CD4-positive, alpha-beta T cell treated with Interleukin-4 for 4 hours (primary cell): ENCODE data around the gene ILDR2.

Experiments used
- DNase-seq: peaks from one replicate; pipeline ENCODE4 v3.0.0-alpha.2; 2020

ILDR2 gene, protein sequence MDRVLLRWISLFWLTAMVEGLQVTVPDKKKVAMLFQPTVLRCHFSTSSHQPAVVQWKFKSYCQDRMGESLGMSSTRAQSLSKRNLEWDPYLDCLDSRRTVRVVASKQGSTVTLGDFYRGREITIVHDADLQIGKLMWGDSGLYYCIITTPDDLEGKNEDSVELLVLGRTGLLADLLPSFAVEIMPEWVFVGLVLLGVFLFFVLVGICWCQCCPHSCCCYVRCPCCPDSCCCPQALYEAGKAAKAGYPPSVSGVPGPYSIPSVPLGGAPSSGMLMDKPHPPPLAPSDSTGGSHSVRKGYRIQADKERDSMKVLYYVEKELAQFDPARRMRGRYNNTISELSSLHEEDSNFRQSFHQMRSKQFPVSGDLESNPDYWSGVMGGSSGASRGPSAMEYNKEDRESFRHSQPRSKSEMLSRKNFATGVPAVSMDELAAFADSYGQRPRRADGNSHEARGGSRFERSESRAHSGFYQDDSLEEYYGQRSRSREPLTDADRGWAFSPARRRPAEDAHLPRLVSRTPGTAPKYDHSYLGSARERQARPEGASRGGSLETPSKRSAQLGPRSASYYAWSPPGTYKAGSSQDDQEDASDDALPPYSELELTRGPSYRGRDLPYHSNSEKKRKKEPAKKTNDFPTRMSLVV

DNA sequence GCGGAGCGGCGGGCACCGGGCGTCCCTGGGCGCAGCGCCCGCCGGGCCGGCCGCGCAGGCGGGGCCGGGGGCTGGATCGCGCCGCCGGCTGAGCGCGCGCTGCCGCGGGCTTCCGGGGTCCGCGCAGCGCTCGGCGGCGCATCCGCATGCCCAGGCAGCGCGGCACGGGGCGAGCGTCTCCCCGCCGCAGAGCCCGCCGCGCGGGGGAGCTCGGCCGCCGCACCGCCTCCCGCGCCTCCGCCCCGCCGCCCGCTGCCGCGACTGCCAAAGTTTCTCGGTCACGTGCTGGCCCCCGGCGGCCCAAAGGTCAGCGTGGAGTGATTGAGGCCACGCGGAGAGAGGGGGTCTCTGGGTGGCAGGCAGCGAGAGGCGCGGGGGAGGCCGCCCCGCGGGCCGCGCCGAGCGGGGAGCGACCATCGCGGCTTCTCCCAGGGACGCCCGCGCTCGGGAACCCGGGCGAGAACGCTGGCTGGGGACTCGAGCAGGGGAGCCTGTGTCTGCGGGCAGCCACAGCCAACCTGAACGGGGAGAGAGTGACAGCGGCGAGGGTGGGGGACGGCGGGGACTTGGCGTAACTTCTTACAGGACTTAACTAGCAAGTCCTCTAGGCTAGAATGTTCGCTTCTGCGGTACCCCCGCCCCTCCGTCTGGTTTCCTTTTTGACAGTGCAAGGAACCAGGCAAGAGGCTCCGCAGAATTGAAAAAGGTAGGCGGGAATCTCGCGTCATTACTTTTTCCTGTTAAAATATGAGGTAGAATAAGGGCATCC is at the start of gene ILDR2:
Gene ILDR2, minus strand, starts transcription at position 180 of the 769 bp plus-strand sequence. CDS start 272 bp downstream, outside the sequence.
- DNase-seq, result peak; percentile 22

DNA sequence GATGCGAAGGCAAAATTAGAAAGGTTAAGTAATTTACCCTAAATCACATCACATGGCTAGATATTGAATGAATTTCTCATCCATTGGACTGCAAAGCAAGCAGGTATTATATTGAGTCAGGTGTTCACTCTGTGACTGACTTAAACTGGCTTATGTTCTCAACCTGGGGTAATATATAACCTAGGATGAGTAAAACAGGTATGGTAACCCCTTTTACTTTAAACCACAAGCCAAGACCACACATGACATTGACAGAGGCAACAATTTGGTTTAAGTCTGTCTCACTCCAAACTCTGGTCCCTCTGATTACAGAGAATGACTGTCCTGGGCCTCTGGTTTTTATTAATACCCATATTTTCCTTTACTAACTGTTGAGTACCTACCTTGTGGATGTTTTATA is 47.0 kb upstream of the ILDR2 start:
- DNase-seq, result no peak

DNA sequence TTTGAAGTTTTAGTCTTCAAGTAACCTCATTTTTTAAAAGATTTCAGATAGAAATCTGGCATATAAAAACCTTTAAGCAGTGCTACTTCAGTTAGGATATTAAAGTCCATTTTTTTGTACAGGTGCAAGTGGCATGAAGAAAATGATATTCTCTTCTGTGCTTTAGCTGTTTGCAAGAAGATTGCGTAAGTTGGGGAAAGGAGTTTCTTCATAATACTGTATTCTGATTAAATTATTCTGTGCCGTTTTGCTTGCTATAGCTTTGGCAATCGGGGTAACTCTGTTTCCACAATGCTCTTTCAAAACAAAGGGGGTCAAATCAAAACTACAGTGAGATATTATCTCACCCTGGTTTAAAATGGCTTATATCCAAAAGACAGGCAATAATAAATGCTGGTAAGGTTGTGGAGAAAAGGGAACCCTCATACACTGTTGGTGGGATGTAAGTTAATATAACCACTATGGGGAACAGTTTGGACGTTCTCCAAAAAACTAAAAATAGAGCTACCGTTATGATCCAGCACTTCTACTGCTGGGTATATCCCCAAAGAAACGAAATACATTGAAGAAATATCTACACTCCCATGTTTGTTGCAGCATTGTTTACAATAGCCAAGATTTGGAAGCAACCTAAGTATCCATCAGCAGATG is 40.9 kb upstream of the ILDR2 start:
- no peak for DNase-seq

DNA sequence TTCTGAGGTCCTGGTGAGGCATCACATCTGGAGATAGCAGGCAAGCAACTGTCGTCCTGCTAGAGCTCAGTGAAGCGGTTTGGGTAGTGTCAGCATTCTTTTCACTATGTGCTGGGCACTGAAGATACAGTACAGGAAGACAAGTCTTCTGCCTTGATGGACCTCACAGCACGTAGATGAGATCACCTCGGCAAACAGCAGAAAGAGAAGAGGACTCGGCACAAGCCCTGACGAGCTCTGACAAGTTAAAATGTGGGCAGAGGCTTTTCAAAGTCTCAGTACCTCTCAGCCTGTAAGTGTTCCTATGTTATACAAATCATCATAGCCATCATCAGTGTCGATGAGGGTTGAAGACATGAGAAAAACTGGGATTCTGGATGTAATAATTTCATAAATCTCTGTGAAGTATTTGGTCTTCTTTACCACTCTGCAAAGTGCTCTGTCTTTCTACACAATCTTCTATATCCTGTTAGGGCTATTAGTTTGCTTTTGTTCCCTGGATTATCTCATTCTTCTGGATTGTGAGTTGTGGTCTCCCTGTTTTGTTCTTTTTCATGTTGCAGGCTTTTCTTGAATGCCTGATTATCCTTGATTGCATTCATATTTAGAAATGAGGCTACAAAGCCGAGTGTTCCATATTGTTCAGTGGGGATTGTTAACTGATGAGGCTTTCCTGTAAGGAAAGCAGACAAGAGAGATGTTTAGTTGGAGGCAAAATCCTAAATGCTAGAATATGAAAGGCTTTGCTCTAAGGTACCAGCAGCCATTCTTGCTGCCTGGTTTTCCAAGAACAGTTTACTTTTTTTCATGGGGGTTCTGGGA is 38.0 kb upstream of the ILDR2 start:
- DNase-seq, result no peak

DNA sequence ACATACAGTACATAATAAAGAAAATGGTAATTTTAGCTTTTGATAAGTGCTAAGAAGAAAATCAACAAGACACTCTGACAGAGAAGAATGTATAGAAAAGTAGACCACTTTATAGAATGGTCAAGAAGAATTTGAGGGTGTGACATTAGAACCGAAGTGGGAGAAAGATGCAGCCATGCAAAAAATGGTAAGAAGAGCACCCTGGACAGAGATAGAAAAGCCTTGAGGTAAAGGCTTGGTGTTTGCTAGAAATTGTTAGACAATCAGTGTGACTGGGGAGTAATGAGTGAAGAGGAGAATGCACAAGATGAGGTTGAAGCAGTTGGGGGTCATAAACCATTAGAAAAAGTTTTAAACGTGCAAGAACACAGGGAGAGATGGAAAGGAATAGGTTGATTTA is 37.2 kb upstream of the ILDR2 start:
- no peak for DNase-seq

DNA sequence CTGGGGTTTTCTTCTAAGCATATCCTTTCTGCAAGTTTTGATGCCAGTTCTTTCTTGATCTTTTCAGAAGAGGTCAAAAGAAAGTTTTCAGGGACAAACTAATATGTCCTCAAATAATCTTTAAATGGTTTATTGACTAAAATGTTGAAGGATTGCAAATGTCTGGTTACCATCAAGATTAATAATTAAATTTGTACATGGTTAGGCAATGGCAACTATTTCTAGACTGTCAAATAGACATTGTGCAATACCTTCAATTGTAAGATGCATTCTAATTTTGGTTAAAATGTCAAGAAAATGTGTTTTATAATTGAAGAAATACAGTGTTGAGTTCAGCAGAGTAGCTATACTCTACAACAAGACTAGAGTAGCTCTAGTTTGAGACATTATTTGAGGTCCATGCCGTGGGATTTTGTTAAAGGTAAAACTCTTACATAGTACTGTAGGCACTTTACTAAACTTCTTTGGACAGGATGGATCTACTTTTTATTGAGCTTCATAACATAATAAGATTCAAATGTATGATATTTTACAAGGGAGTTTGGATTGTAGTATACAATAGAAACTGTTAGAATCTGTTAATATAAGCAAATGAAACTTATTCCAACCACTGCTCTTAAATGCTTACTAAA is 36.3 kb upstream of the ILDR2 start:
- no peak for DNase-seq

DNA sequence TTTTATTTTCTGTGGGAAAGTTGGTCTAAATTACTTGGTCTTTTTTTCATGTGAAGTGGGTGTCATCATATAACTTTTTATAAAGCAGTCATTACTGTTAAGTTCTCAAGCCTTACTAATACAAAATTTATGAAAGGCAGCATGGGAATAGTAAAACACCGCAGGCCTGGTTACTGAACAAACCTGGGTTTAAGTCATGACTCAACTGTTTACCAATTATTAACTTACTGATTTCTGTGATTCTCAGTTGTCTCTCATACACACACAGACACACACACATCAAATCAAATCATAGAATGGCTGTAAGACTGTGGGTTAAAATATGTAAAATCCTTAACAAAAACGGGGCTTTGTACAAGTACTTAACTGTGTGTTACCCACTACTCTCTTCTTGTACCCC is 28.4 kb upstream of the ILDR2 start:
- no peak for DNase-seq

DNA sequence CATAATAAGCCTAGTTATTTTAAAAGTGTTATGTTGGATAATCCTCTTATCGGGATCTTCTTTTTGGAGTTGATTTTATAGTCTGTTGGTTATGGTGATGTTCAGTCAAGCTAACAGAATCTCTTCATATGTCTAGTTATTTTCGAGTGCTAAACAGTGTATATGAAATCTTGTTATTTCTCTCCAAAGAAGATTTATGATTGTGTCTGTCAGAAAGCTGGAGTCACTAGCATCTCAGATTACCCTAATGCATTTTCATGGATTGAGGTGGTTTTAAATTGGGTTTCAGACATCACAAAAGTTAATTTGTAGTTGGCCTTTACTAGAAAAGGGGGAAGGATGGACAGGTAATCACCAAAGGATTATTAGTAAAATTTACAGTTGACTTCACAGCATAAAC is 27.0 kb upstream of the ILDR2 start:
- no peak for DNase-seq

DNA sequence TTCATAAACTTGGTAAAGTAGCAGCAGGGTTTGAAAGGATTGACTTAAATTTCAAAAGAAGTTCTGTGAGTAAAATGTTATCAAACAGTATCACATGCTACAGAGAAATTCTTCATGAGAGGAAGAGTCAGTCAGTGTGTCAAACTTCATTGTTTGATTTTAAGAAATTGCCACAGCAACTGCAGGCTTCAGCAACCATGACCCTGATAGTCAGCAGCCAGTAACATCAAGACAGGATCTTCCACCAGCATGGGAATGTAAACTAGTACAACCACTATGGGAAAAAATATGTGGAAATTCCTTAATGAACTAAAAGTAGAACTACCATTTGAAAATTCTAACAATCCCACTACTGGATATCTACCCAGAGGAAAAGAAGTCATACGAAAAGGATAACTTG is 25.2 kb upstream of the ILDR2 start:
- no peak for DNase-seq

DNA sequence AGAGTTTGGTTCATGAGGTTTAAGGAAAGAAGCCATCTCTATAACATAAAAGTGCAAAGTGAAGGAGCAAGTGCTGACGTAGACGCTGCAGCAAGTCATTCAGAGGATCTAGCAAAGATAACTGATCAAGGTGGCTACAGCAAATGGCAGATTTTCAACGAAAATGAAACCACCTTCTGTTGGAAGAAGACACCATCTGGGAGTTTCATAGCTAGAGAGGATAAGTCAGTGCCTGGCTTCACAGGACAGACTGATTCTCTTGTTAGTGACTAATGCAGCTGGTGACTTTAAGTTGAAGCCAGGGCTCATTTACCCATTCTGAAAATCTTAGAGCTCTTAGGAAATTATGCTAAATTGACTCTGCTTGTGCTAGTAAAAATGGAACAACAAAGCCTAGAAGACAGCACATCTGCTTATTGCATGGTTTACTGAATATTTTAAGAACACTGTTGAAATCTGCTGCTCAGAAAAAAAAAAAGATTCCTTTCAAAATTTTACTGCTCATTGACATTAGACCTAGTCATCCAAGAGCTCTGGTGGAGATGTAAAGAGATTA is 24.2 kb upstream of the ILDR2 start:
- DNase-seq, result no peak

DNA sequence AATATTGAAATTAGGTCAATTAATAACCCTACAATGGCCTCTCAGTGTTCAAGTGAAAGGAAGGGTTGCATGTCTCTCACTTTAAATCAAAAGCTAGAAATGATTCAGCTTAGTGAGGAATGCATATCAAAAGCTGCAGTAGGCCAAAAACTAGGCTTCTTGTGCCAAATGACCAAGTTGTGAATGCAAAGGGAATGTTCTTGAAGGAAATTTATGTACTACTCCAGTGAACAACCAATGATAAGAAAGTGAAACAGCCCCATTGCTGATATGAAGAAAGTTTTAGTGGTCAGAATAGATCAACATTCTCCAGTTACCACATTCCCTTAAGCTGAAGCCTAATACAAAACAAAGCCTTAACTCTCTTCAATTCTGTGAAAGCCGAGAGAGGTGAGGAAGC is 23.7 kb upstream of the ILDR2 start:
- no peak for DNase-seq

DNA sequence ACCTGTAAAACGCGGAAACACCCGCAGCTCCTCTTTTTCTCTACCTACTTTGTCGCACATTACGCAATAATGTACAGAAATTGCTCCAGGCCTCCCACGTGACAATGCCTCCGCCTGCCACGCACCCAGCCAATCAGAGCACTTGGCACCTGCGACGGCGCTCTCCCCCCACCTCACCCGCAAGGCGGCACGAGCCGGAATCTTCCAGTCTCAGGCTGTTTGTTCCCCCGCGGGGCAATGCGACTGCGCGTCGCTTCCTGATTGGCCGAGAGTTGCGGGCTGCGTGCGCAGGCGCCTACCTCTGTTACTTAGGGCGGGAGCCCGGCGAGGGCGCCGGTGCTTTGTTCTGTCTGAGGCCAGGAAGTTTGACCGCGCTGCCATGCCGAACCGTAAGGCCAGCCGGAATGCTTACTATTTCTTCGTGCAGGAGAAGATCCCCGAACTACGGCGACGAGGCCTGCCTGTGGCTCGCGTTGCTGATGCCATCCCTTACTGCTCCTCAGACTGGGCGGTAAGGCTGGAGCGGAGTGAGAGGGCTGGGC is 13.7 kb upstream of the ILDR2 start, which contains the start of gene MAEL:
Gene MAEL, plus strand, starts transcription at position 307 of the 542 bp plus-strand sequence. Its CDS starts 73 bp downstream, at position 380.
- DNase-seq, result no peak

DNA sequence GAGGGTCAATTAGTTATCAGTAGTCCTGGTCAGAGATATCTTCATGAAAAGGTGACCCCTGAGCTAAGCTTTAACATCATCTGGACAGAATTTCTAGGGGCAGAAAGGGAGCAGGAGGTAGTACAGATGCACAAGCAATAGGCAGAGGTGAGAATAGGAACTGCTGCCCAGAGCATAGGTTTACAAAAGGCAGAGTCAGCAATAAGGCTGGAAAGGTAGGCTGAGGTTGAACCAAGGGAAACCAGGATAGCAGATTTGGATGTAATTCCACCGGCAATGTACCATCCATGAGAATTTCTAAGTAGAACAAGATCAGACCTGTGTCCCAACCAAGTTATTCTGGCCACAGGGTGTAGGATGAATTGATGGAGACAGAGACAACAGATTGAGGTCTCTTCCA is 6.2 kb upstream of the ILDR2 start:
- no peak for DNase-seq

DNA sequence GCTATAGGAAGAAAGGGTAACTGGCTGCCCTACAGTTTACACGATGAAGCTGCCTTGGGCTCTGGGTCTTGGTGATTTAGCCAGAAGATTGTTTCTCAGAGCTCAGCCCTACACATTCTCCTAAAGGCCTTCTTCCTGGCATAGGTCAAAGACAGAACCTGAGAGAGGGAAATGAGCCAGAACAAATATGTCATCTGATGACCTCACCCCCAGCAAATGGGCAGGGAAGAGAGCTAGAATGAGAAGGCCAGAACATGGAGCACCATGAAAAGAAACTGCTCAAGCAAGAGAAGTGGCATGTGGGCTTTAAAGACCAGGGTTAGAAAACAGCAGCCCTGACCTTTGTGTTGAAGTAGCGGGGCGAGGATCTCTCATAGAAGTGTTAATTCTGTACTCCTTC is 5.5 kb upstream of the ILDR2 start:
- no peak for DNase-seq

DNA sequence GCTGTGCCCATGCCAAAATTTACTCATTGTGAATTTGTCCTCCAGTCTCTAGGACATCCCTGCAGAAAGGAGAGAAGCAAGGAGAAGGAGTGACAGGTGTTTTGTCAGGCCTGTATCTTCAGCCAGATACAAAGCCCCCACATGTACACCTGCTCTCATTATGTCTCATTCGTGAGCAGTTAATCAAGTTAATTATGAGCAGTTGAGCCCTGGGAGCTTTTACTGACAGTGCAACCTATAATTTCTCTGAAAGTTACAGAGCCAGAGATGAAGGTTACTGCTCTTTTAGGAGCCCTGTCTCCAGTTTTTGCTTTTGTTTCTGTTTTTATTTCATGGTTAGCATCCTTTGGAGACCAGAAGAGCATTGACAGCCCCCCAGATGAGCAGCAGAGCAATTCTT is 5.0 kb upstream of the ILDR2 start:
- no peak for DNase-seq

DNA sequence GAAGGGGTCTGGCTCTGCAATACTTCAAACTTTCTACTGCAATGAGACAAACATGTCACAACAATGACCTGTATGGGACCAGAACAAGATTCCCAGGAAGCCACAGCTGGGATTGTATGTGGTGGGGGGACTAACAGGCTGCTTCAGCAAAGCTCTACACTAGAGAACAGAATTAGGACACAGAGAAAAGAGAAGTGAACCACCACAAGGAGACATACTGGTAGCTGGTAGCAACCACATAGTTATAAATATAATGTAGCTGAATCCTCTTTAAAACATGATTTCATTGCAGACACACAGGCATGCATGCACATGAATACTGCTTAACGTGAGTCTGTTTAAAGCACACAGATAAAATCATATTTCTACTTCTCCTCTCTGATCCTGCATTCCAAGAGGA is 3.5 kb upstream of the ILDR2 start:
- no peak for DNase-seq

DNA sequence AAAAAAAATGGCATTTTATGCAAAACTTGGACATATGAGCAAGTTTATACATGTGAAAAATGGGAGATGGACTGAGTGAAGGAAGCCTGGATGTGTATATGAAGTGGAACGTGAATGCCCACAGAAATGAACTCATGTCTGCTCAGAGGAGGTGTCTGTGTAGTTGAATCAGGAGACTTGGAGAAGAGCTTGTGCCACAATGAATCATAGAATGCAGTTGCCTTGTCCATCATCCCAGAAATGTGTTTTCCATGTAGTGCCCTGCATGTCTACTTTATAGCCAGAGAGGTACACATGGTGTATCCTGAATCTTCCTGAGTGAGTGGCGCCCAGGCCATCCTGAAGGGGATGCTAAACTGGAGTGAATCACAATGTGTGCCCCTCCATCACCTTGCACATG is 2.6 kb upstream of the ILDR2 start:
- no peak for DNase-seq

DNA sequence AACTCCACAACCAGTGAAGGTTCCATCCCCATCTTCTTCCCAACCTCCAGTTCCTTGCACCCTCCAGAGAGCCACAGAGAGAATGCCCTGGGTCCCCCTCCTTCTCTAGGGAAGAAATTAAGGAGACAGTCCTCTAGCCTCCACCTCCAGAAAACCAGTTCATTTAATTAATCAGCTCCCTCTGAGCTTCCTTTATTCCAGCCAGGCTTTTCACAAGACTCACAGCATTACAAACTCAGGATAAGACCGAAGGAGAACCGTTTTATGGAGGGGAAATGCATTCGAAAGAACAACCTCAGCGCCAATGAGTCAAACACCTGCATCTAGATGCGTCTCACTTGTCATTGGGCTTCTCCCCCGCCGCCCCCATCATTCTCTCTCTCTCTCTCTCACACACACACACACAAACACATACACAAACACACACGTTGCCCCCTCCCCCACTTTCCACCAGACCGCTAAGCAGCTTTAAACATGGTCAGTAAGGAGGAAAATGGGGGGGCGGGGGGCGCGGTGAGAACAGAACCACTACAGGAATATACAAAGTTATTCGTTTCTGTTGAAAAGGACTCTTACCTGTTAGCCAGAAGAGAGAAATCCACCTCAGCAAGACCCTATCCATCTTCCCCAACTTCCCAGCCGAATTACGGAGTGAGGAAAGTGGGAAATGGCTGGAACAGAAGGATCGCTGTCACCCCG is 544 bp downstream of the ILDR2 start:
- peak; percentile 6 for DNase-seq

DNA sequence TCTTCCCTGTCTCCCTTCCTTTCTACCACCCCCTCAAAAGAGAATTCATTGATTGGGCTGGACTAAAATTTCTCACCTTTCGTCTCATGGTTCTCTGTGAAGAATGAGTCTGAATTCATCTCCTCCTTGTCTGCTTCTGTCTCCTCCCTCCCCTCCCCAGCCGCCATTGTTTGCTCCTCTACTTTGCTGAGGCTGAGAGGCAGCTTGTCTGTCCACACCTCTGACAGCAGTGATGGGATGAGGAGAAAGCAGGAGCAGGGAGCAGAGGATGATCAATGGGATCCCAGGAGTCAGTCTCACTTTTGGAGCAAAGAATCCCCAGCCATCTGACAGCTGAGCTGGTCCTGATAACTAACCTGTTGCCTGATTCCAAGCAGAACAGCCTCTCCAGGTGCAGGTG is 2.5 kb downstream of the ILDR2 start:
- no peak for DNase-seq

DNA sequence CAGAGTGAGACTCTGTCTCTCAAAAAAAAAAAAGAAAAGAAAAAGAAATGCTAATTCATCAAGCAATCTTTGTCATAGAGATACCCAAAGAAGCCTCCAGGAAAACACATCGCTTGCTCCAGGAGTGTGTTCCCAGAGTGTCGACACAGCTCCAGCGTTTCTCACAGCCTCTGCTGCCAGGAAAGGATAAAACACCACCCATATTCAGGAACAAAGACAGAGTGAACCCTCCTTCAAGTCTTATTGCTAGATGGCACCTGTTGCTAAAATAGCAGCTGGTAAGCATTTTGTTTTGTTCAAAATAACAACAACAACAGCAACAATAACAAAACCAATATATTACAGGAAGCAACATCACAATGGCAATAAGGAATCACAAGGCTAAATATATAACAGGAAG is 3.1 kb downstream of the ILDR2 start:
- DNase-seq, result no peak

DNA sequence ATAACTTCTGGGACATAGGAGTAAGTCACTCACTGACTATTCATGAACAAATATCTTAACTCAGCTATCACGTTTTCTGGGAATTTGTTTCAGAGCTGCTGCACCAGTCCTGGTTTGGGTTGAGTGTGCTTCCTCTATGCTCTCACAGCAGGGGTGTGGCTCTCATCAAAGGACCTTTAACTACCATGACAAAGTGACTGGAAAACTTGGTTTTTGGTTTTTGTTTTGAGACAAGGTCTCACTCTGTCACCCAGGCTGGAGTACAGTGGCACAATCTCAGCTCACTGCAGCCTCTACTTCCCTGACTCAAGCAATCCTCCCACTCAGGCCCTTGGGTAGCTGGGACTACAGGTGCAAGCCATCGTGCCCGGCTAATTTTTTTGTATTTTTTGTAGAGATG is 4.1 kb downstream of the ILDR2 start:
- DNase-seq, result no peak
